Astrocyte (in vitro differentiated cells and primary cell): ENCODE data around the gene SPATA31E1.

Experiments
- EZH2 ChIP-seq: IDR thresholded peaks from 2 replicates; pipeline ENCODE4 v1.6.1; 2012; ENCODE audit warnings: mild to moderate bottlenecking, low read length, inconsistent platforms; ENCODE audit not compliant: insufficient read depth
- TF ChIP-seq, protein P1 (sequence below): IDR thresholded peaks from 2 replicates; pipeline ENCODE4 v1.5.1; 2011; ENCODE audit warnings: low read depth, mild to moderate bottlenecking, inconsistent platforms, low read length, moderate library complexity; ENCODE audit not compliant: insufficient read depth

DNA sequence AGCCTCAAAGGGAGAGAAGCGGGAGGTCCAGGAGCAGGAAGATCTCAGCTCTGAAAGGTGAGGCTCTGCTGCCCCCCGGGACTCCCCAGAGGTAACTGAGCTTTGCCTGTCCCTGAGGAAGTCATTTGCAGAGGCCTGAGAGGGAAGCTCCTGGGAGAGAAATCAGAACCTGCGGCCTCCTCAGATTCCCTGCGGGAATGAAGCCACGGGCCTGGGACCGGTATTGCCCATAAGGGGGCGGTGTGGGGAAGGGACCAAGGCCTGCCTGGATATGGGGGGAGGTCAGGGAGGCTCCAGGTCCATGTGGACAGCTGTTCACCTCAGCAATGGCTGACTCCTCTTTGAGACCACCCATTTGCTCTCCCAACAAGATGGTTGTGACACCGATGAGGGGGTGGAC, 1.3 kb downstream of the SPATA31E1 start:
- TF ChIP-seq, protein P1, sequence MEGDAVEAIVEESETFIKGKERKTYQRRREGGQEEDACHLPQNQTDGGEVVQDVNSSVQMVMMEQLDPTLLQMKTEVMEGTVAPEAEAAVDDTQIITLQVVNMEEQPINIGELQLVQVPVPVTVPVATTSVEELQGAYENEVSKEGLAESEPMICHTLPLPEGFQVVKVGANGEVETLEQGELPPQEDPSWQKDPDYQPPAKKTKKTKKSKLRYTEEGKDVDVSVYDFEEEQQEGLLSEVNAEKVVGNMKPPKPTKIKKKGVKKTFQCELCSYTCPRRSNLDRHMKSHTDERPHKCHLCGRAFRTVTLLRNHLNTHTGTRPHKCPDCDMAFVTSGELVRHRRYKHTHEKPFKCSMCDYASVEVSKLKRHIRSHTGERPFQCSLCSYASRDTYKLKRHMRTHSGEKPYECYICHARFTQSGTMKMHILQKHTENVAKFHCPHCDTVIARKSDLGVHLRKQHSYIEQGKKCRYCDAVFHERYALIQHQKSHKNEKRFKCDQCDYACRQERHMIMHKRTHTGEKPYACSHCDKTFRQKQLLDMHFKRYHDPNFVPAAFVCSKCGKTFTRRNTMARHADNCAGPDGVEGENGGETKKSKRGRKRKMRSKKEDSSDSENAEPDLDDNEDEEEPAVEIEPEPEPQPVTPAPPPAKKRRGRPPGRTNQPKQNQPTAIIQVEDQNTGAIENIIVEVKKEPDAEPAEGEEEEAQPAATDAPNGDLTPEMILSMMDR: no peak
- TF ChIP-seq EZH2: no peak
